Ovary (tissue), 3 donors: ENCODE data around the gene PAIP1.
"Not testable (repeated sequence)": the region's sequence is repeated elsewhere in the genome, so short reads cannot be mapped to it uniquely, and the experiment has no call there.

Experiments used
- CTCF ChIP-seq, 3 donors: fragments of 450-650 bp in 2 of 3; fragments of 200-600 bp in 1 of 3; IDR thresholded peaks; one replicate each; pipeline versions ENCODE4 v1.5.1 to v1.8.0; 2016 to 2022; ENCODE audit warnings: antibody characterized with exemption in 3 of 3, mild to moderate bottlenecking in 1 of 3
- EP300 ChIP-seq: sonication (generic); formaldehyde crosslinking; IDR thresholded peaks from one replicate; pipeline ENCODE4 v1.6.1; 2017; ENCODE audit warnings: antibody characterized with exemption
- POLR2A ChIP-seq: fragments of 450-650 bp; IDR thresholded peaks from one replicate; pipeline ENCODE4 v1.6.1; 2017; ENCODE audit warnings: antibody characterized with exemption, mild to moderate bottlenecking, moderate library complexity
- donor health status: DM: no; HTN: no; CAD: no.

- not testable (repeated sequence) for TF ChIP-seq CTCF (IDR thresholded peaks at IDR 0.05); EP300; POLR2A
Observed at GRCh38 chr5:43580402-43581210, 23.7 kb upstream of the PAIP1 start.
